H1 (cell line): ENCODE results near the gene CHP2. TPM values are rescaled to one million over a fixed set of nuclear protein-coding genes. Genes with fewer than 3 reads are reported as not detected.

Experiments
- CTBP2 ChIP-seq: IDR thresholded peaks from 2 replicates; pipeline ENCODE4 v1.7.0; 2011; ENCODE audit warnings: borderline replicate concordance, mild to moderate bottlenecking, moderate library complexity, mixed read lengths, low read length; ENCODE audit not compliant: insufficient read depth, insufficient read length
- polyA plus RNA-seq, 7 experiments: library from polyadenylated mRNA; depleted of rRNA in 3 of 7; stranded (reverse) in 5 of 7; unstranded in 2 of 7; fragments of >200 nt in 5 of 7; fragments of 200-250 nt in 2 of 7; gene quantifications; 1 replicate in 5 of 7; 2 replicates in 1 of 7; 4 replicates in 1 of 7; pipeline versions ENCODE4 v1.2.1 to v1.2.3, GENCODE V29; 2011 to 2013; ENCODE audit warnings: missing spikeins in 2 of 7, mixed read lengths in 2 of 7
- total RNA-seq: library from RNA; stranded (reverse); fragmentation: NEBNext Ultra II Directional; extraction: Animal tissue kit (Norgen Biotek cat#: 25700); gene quantifications from 2 replicates; pipeline ENCODE4 v1.2.1, GENCODE V29; 2021

The CHP2 gene
- total and polyA plus RNA-seq, 2 of the 8 experiments (the other 6 are each of a cell fraction or from before 2014, with no cell fraction given) = 1.3 to 1.6 TPM

GRCh38 chr16:23711785-23712184, 43.0 kb upstream of the CHP2 start (continued):
- no peak for TF ChIP-seq CTBP2
